Stimulated activated CD8-positive, alpha-beta memory T cell treated with anti-CD3 and anti-CD28 coated beads, Interleukin-4, amount 100 ng/mL, for 48 hours (primary cell): ENCODE results near the gene WDR59.

ENCODE experiments used
- DNase-seq: peaks from one replicate; pipeline ENCODE4 v3.0.0-alpha.2; 2020

The WDR59 gene

DNA sequence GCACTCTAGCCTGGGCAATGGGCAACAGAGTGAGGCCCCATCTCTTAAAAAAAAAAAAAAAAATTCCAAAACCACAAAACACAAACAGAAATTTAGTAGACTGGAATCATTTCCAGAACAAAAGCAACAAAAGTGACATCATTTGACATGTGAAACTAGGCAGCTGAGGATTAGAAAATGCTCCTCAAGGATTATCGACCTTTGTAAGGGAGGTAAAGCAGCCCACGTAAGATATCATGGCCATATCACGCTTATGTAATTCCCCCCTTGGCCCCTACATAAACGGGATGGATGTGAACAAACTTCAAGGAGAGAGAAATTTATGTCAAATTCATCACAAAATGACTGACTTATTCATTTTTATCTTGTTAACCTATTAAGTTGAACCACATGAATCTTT, 83.3 kb downstream of the WDR59 start:
- no peak for DNase-seq

DNA sequence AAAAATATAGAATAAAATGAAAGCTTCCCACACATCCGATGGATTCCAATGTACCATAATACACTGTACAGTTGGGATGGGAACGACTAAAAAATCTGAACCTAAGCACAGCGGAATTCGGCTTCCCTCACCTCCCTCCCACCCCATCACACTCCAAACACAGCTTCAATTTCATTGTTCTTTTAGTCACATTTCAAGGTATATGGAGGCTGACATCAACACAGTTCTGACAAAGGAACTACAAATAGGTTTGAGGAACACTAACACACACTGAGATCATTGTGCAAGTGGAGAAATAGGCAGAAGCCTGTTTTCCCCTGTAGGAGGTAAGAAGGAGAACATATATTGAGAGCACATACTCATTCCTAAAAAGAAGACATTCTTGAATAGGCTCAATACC, 85.1 kb downstream of the WDR59 start:
- DNase-seq: no peak

DNA sequence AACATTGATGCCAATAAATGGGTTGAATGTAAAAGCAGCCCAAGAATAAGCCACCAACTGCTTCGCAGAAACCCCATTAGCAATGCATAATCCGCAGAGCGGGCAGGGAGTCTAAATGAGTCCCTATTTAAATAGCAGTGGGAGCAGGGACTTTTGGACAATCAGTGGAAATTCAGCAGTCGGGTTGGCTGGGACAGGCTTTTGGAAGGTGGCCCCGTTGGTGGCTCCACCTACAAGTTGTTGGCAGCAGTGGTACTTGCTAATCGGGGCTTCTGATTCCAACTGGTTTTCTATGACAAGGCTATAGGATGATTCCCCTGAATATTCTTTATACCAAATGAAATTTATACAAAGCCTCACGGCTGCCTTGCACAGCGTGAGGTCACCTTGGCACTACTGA, 86.3 kb downstream of the WDR59 start:
- no peak for DNase-seq

DNA sequence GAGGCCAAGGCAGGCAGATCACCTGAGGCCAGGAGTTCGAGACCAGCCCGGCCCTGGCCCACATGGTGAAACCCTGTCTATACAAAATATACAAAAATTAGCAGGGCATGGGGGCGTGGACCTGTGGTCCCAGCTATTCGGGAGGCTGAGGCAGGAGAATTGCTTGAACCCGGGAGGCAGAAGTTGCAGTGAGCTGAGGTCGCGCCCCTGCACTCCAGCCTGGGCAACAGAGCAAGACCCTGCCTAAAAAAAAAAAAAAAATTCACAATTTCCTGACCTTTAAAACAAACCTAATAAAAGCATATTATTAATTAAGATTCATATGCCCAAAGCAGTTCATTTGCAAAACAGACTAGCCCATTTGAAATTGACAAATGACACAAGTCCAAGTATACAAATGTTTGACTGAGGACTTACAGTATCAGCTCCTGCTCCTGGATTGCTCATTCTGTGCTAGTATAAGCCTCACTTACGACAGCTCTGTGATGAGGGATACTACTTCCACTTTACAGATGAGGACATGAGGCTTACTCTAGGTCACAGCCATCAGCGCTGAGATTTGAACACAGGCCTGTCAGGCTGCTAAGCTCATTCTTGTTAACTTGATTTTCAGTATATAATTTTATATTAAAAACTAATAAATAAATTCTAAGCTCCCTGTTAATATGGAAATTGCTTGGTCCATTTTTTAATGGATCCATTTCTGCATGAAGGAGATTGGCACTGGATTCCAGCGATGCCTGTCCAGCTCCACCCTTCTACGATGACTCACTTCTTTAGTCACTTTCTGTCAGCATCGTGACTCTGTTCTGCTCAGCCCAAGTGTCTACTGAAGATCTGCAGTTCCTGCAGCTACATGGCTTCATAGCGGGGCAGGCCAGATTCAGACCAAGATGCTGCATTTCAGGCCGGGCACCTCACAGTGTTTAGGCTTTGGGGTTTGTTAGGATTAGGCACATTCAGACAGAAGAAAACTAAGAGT, 88.2 kb downstream of the WDR59 start:
- DNase-seq: no peak

DNA sequence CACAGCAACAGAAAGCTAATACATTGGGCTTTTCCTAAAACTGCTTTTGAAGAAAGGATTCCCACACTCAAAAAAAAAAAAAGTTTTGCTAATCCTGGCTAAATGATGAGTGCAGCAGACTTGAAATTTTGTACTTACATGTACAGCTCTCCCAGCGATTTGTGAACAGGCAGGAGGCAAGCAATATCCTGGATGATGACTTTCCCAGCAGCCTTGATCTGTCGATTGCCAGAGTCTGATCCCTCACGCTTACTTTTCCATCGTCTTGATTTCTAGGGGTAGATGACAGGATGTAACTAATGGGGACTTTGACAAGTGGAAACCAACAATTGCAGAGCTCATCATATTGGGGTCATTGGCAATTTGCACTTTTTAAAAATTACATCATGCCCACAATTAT, 91.4 kb downstream of the WDR59 start:
- DNase-seq: no peak

DNA sequence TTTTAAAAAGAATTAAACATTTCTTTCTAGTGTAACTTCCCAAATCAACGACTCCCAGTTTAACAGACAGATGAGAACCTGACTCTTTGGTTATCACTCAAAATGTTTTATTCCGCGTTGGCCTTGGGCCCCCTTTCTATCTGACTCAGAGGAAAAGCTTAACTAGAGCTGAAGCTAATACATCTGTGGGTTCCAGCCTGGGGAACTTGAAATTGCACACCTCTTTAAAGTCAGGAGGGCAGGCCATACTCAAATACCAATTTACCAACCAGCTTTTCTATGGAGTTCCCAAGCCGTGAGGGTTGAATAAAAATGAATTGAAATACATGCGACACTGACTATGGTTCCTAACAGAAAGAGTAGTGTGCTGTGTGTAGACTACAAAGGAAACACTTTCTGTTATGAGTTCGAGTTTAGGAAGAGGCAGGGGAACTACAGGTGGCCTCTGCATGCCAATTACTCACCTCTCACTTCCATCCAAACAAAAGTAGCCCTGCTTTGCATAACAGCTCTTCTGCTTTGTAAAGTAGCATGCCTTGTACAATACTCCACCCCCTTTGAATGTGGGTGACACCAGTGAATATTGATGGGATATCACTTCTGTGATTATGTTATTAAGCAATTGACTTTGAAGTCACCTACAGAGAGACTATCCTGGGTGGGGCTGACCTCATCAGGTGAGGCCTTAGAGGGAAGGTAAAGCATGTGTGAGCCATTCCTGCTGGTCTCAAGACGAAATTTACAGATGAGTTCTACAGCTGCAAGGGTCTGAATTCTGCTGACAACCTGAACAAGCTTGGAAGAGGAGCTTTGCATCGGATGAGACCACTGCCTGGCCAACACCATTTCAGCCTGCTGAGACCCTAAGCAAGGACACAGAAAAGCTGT, 92.1 kb downstream of the WDR59 start:
- DNase-seq: no peak

DNA sequence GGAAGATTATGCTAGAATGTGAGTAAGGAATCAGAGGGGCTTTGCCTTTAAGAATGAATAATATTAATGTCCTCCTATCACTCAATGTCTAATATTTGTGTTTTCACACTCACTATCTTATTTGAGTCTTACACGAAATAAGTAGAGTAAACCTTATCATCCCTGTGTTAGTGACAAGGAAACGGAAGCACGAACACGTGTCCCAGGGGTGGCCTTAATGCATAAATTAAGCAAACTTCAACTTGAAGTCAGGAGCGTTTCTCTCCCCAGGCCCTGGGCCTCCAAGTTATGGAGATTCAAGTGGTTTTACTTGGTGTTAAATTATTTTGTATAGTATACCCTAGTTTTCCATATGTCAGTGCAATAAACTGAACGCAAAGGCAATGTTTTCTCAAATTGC, 96.0 kb downstream of the WDR59 start:
- DNase-seq: no peak

DNA sequence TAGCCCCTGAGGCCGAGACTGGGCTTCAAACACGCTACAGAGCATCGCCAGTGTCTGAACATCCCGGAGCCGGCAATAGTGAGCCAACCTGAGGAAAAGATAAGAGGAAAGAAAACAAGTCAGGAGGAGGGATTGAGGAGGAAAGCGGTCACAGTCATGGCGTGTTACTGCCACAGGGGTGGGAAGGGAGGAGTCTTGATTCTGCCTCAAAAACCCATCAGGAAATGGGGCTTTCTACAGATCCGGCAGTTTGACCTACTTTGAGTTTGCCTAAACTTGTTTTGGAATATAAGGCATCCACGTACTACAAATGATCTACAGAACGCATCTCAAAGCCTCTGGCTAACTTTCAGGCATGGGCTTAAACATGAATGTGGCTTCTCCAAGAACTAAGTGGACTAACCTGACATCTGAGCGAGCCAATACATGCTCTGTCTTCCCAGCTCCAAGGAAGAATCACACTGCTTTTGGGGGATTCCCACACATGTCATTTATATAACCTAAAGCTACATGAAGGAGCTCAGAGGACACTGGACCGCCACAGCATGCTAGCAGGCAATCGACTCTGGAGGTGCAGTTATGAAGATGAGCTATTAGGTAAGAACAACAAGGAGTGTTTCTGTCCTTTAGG, 96.6 kb downstream of the WDR59 start:
- DNase-seq: no peak

DNA sequence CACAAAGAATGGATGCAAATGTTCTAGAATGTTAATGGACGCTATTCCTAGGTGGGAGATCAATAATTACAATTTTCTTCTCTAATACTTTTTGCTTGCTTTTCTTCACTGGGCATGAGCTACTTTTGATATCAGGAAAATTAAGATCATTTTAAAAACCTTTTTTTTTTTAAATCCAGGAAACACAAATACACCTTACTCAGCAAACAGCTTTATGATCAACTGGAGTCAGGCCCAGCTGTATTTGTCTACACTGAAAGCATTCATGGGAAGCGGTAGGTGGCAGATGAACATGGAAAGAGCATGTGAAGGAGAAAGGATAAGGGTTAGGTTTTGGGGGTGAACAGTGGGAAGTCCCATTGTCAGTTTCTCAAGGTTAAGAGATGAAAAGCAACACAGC, 97.8 kb downstream of the WDR59 start:
- DNase-seq: no peak

DNA sequence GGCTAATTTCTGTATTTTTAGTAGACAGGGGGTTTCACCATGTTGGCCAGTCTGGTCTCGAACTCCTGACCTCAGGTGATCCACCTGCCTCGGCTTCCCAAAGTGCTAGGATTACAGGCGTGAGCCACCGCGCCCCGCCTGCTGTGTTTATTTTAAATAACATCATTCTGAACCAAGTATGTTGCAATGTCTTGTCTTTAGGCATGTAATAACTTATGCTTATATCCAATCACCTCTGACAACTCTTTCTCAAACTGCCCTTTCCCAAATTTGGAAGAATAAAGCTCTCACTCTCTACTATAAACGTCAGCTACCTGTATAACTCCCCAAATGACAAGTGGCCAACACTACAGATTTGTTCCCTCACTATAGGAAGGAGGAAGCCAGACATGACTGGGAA, 107.2 kb downstream of the WDR59 start:
- DNase-seq: no peak

DNA sequence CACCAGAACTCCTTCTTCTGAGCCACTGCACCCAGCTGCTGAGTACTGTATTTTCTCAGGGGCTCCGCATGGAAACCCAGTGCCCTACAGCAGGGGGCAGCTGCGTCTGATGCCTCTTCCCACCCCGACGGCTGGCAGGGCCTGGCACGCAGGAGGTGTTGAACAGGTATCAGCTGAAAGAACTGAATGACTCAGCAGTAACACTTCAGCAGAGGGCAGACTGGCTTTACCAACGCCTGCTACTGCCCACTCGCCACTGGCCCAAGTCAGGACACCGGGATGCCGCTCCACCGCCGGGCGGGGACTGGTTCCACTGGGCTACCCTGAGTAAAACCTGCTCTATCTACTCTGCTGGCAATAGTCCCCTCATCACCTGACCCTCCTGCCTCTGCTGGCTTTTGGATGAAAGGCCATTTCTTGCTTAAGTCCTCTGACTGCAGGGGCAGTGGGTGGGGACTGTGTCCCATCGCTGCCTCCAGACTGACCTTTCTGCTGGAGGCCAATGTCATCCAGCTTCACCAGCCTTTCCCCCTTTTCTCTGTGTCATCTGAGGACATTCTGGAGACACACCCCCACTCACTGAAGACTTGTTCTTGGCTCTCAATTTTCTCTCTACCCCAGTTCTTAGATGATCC, 109.9 kb downstream of the WDR59 start:
- DNase-seq: no peak

DNA sequence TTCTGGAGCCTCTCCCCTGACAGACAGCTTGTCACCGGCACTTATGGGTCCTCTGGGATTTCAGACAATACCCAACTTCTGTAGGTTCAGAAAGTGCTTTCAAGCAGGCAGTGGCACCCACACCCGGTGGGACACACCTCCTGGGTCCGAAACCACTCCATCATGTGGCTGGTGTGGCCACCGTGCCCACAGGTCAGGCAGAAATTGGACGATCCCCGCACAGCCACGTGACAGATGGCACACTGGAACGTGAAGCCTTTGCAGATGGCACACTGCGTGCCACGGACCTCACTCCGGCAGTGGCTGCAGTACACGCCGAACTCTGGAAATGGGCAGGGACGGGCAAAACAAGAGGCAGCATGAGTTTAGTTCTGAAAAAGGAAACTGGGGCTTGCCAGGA, 110.8 kb downstream of the WDR59 start:
- no peak for DNase-seq

DNA sequence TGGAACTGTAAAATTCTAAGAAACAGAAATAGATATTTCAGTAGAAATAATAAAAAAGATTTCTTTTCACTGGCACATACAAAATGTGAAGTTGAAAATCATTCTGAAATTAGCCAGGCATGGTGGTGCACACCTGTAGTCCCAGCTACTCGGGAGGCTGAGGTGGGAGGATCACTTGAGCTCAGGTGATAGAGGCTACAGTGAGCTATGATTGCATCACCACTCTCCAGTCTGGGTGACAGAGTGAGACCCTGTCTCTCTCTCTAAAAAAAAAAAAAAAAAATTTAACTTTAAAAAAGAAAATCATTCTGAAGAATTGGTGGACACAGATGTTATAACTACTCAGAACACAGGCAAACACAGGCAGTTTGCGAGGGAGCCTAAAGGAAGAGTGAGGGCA, 112.6 kb downstream of the WDR59 start:
- DNase-seq: no peak

DNA sequence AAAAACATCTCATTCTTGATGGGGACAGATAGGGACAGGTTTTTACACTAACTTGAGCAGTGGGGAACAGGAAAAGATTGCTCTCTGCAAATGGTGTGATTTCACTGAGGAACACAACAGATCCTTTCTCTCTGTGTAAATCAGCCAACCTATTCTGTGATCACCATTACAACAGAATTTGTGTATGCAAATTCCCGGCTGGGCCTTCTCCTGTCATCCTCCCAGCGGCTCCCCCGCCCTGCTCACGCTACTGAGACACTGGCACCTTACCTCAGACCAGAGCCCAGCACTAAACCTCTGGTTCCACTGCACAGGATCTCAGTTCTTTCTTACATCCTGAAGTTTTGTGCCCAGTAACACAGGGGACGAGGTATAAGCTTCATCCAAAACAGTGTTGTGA, 113.3 kb downstream of the WDR59 start:
- DNase-seq: no peak

DNA sequence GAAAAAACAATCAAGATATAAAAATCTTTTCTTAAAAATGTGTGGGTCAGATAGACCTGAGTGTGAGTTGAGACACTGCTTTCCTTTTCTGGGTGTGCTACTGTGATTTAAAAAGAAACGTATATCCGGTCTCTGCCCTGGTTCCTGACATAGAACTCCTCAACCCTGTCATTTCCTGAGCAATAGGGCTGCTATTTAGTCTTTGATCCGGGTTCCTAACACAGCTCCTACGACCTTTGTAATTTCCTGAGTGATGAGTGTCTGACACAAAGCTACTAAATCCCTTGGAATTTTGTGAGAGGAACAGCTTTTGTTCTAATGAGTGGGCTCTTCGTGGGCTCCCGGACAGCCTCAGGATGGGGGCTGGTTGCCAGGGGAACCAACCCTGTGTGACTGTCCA, 116.4 kb downstream of the WDR59 start:
- DNase-seq: no peak

DNA sequence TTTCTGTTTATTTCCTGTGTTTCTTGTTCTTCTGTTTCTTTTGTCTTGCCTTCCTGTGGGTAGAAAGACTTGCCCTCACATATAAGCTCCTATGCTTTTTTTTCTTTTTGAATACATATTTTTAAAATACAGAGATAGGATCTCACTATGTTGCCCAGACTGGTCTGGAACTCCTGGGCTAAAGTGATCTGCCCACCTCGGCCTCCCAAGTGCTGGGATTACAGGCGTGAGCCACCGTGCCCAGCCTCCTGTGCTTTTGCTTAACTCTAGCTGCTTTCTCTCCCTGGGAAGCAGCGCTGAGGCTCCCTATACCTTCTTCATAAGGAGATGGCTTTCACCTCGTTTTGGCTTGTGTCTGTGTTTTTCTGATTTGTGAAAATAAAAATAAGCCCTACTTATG, 116.9 kb downstream of the WDR59 start:
- no peak for DNase-seq

DNA sequence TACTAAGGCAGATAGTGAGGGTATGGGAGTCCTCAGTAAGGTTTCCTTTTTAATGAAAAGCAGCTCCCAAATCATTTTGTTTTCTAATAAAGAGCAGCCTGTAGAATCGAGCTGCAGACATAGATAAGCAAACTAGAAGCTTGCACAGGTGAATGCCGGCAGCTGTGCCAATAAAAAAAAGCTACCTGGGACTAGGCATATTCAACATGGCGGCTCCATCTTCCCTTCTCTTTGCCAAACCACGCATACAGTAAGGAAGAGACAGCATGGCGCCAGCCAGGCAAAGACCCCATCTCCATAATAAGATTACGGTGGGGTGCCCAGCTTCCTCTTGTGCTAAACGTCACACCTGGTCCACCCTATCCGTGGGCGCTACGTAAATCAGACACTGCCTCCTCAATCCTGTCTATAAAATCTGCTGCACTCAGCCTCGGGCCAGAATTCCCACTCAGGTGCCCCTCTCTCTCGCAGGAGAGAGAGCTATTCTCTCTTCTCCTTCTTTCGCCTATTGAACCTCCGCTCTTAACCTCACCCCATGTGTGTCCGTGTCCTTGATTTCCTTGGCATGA, 117.6 kb downstream of the WDR59 start:
- no peak for DNase-seq

DNA sequence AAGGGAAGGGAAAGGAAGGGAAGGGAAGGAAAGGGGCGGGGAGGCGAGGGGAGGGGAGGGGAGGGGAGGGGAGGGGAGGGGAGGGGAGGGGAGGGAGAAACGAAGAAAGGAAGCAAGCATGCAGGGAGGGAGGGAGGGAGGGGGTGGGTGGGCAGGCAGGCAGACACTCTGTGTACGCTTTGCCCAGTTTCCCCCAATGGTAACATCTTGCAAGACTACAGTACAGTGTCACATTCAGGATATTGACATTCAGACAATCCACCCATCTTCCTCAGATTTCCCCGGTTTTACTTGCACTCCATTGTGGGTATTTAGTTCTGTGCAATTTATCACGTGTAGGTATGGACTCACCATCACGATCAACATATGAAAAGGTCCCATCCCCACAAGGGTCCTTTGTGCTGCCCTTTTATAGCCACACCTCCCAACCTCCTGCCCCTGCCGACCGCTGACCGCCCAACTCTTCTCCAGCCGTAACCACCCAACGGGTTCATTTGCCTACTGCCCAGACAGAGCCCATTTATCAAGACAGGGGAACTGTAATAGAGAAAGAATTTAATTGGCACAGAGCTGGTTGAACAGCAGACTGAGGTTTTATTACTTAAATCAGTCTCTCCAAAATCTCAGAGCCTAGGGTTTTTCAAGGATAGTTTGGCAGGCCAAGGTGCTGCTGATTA, 118.9 kb downstream of the WDR59 start:
- no peak for DNase-seq

DNA sequence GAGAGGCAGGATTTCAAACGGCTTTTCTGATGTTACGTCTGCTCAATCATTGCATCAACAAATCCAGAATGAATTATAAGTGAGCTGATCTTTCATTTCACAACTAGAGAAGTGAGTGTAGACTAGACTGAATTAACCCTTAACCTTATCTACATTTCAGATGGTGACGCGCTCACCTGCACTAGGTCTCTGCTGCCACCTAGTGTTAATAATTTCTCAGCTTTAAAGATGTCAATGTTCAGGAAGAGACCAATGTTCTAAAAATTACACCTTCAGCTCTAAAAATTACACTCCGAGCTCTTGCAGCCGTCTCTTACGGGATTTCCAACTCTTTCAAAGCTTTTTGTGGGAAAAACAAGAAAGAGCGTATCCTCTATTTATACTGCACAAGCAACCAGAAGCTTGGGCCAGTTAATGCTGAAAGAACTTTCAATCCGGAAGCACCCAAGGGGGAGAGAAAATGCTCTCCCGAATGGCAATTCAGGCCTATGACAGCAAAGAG, 122.1 kb downstream of the WDR59 start:
- DNase-seq: no peak

DNA sequence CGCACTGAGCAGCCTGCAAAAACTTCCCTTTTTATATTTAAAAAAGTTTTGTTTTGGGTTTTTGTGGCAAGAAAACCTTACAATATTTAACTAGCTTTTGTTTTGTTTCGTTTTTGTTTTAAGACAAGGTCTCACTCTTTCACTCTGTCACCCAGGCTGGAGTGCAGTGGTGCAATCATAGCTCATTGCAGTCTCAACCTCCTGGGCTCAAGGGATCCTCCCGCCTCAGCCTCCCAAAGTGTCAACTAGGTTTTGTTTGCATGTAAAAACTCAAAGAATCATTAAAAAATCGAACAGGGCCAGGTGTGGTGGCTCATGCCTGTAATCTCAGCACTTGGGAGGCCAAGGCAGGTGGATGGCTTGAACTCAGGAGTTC, 132.4 kb downstream of the WDR59 start:
- no peak for DNase-seq

DNA sequence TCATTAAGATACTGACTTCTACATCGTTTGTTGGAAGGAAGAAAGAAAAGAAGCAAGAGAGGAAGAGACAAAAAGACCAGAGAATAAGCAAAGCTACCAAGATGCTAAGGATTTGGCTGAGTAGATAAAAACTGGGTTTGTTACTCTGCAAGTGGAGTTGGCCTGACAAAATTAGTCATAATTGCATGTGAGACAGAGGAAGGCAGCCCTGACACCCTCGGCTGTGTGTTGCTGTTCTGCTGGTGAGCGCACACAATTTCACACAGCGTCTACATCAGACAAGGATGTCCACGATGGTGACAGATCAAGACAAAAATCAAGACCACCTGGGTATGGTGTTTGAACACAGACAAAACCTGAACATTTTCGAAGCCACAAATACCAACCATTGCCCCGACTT, 134.9 kb downstream of the WDR59 start:
- no peak for DNase-seq

DNA sequence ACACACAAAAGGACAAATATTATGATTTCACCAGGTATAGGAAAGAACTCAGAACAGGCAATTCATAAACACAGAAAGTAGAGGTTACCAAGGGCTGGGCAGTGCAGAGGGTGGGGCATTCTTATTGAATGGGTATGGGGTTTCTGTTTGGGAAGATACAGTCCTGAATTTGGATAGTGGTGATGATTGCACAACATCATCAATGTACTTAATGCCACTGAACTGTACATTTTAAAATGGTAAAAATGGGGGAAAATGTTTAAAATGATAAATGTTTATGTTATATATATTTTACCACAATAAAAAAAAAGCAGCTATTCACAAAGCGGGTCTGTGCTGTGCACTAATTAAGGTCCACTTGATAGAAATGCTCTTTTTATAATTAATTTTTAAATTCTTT, 137.7 kb downstream of the WDR59 start:
- DNase-seq: no peak
